DMS53 (cell line): Measurements from ENCODE around the gene UBE2E1.

ENCODE experiments used
- DNase-seq: peaks from one replicate; lab custom pipeline; 2025; lab: John Stamatoyannopoulos, UW

The UBE2E1 gene

GRCh38 chr3:23805633-23806533 is at the start of gene UBE2E1:
UBE2E1 (plus strand) TSS chr3:23805955; CDS start chr3:23807270, 1,315 bp downstream.
- DNase-seq, result peak; percentile 63

DNA sequence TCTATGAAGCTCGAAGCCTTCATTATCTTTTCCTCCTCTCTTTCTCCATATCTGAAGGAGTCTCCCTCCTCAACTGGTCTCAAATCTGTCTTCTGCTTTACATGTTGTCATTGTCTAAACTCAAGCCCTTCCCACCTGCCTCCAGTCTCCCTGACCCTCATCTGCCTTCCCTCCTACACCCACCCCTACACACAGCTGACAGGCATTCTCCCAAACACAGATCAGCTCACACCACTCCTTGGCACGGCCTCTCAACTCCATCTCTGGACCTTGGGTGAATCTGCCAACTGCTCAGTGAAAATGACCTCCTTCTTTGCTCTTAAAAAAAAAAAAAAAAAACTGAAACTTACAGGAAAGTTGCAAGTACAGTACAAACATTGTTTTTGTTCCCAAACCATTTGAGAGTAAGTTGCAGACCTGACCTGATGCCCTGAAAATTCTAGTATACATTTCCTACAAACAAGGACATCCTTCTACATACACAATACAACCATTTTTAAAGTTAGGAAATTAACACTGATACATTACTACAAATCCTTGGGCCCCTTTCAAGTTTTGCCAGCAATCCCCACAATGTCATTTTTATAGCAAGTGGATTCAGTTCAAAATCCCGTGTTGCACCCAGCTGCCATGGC is 49.4 kb upstream of the UBE2E1 start:
- no peak for DNase-seq

DNA sequence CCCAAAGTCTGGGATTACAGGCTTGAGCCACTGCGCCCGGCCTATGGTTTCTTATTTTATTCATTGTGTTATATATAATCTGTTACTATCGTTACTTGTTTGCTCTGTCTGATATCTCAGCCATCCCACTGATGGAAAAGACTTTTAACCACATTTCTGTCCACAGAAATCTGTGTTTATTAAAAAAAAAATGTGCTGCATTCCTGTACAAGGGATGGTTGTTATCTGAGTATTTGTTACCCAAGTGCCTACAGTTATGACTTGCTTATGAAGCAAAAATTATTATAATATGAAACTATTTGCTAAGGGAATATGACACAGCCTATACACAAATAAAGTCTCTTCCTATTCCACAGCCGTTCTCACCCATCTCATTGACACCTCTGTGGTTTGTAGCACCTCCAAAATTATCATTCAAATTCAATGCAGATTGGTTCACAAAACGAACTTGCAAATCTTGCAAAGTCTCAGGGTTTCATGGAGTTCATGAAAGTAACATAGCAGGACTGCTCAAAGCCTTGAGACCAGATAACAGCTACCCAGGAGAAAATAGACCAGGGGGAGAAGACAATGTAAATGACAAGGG is 47.4 kb upstream of the UBE2E1 start:
- no peak for DNase-seq

DNA sequence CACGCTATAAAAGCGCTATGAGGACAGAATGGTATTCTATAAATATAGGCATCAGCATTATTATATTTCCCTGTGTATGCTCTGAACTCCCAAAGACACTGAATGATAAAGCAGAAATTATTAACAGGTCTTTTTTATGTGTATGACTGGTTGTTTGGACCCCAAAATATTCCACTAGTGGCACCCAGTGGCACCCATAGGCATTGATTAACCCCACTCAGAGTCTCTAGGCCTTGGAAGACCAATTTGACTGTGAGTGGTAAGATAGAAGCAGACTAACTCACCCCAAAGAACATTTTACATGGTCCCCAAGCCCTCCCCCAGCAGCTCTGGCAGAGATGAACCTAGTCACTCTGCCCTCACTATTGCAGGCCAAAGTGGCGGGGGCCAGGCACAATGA is 45.4 kb upstream of the UBE2E1 start:
- no peak for DNase-seq

DNA sequence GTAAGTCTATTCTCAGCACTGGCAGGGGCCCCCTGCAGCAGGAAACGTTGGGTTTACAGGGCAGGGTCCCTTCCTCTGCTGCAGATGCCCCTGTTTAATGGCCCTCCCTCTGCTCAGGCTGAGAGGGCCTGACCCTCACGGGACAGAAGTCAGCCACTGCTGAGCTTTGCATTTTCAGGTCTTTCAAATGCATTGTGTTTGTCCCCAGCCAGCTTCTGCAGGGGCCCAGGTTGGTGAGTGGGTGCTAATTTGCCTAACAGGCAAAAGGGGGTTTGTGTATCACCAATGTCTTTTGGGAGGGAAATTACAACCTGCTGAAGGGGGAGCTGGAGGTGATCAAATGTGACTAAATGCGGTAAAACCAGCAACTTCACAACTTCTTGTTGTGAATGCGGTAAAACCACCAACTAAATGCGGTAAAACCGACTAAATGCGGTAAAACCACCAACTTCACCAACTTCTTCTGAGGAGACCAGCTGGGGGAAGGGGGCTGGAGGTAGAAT is 44.8 kb upstream of the UBE2E1 start:
- no peak for DNase-seq

DNA sequence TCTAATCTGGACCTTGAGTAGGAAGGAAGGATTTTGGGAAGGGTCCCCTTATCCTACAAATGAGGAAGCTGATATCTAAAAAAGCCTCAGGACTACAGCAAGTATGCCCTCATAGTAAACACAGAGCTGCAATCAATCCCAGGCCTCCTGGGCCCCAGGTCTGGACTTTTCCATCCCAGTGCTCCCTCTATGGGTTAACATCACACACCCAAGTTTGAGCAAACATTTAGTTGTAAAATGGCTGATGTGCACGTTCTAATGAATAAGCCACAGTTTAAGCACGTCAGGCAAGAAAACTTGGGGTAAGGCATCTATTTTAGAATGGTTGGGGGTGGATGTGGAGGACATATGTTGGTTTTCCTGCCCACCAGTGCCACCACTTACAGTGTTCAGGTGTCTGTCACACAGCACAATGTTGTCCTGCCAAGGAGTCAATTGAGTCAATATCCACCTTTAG is 44.3 kb upstream of the UBE2E1 start:
- peak; percentile 39 for DNase-seq

- no peak for DNase-seq
Measured at GRCh38 chr3:23762214-23762613, 43.5 kb upstream of the UBE2E1 start.

DNA sequence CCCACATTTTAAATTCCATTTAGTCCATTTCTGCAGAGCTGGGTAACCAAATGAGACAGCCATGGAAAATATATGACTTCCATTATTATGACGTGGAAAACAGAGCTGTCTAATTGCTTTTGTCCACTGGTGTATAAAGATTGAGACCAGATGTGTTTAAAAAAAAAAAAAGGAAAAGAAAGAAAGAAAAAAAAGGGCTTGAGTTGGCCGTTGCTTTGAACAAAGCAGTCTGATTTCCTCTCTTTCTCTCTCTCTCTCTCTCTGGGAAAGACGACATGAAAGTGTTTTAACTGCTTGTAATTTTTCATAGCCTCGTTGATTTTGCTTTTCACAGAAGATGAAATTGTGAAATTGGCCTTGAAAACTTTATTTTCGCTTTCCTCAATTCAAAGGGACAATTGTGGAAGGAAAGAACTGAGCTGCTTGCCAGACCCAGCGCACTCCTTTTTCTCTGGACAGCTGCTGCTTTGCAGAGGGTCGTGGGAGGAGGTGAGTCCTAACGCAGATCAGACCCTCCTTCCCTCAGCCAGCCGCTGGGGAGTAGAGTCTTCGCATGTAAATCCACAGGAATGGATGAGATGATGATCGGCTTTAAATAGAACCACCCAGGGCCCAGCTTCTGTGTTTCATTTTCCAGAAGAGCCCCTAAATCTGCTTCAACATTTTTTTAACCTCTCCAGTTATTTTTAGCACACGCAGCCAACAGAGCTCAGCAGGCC is 42.8 kb upstream of the UBE2E1 start:
- DNase-seq, result no peak

DNA sequence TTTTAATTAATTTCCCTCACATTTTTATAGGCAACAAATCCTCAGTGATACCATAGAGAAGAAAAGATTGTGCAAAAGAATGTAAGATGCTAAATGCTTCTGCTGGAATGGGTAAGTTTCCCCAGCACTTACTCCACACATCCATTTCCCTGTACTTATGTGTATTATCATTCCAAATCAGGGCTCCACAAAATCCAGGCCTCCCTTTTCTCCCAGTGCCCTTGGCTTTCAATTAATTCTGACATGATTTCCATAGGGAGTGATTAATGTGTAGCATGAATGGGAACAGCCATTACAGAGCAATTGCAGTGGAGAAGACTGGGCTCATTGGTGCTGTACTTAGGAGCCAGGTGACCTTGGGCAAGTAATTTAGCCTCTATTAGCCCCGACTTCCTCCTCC is 41.3 kb upstream of the UBE2E1 start:
- no peak for DNase-seq

DNA sequence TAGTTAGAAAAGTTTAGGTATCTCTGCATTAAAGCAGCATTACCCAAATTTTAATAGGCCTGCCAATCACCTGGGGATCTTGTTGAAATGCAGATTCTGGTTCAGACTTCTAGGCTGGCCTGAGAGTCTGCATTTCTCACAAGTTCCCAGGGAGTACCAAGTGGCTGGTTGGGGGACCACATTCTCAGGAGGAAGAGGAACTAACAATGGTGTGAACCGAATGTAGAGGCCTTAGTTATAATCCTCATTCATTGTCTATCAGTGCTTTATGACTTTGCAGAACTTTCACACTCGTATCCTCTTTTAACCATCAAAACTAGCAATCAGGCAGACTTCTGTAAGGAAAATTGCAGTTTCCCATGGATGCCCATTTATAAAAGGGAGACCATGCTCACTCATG is 38.2 kb upstream of the UBE2E1 start:
- no peak for DNase-seq

- DNase-seq, result no peak
Measured at GRCh38 chr3:23775254-23775909, 30.4 kb upstream of the UBE2E1 start.

DNA sequence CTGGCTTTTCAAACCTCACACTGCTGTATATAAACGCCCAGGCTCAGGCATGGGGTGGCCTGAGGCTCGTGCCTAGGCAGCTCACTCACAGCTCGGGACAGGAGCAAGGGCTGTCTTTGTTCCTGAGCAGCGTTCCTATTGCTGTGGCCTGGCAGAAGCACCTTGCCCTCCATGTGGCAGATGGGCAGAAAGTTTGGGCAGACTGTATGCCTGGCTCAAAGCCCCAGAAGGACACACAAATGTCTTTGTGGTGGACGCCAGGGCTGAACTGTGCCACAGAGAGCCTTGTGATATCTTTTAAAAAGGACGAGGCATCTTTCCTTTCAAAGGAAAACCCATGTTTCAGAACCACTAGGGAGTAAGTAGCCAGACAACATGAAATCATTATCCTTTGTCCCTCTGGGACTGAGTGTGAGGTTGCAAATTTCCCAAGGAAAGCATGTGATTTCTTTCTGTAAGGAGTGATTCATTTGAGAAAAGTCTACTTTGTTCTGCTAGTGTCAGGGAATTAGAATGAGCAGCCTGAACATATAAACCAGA is 29.3 kb upstream of the UBE2E1 start:
- no peak for DNase-seq

GRCh38 chr3:23778446-23778845 is 27.3 kb upstream of the UBE2E1 start:
- no peak for DNase-seq

DNA sequence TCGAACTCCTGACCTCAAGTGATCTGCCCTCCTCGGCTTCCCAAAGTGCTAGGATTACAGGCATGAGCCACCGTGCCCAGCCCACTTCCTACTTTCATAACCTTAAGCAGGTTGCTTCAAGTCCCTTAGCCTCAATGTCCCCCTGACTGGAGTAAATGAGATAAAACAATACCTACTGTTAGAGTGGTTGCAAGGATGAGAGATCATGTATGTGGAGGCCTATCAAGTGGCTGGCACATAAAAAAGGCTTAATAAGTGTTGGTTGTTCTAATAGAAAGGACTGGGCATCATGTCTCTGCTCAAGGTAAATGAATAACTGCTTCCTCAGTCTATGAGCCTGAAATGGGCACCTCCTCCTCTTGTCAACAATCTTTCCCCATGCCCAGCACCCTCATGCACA is 25.9 kb upstream of the UBE2E1 start:
- DNase-seq, result no peak

- no peak for DNase-seq
Measured at GRCh38 chr3:23781051-23781450, 24.7 kb upstream of the UBE2E1 start.

DNA sequence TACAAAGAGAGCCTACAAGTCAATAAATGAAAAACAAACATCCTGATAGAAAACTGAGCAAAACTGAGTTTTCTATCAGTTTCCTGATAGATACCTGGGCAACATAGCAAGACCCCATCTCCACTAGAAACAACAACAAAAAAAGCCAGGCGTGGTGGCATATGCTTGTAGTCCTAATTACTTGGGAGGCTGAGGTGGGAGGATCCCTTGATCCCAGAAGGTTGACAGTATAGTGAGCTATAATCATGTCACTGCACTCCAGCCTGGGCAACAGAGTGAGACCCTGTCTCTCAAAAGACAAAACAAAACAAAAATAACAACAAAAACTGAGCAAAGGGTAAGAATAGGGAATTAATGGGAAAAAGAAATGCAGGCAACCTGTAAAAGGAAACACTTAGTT is 23.9 kb upstream of the UBE2E1 start:
- DNase-seq, result no peak

DNA sequence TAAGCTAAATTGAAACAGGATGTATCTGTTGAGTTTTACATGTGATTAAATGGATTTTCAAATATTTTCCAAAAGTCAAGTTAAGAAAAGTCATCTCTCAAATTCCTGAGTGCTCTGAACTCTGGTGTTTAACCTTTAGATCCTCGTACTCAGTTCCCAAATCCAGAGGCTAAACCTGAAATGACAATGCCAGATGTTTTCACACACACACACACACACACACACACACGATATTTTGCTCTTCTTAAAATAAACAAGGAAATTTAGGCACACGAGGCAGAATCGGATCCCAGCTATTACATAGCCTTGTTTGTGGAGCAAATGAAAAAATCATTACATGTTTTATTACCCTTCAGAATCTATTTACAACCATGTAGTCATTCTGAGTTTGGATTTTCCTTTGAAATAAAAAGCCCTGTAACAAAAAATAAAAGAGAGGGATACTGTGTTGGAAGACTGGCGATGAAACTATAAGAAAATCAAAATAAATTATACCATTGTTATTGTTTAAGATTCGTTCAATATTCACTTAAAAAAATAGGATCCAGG is 20.6 kb upstream of the UBE2E1 start:
- DNase-seq, result no peak

DNA sequence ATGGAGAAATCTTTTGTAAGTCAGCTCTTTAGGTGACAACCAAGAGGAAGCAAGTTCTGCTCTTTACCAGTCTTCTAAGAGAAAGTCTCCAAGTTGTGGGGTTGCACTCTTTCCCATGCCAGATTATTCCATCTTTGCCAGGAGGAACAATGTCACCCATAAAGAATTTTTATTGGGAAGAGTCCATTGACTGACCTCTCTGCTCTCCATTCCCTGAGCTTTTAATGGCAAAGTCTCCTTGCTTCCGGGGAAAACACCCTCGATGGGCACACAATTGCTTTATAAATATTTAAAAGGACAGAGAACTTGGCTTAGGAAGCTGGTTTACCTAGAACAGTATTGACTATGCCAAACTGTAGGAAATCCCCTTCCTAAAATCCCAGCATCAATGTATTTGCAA is 19.9 kb upstream of the UBE2E1 start:
- no peak for DNase-seq

DNA sequence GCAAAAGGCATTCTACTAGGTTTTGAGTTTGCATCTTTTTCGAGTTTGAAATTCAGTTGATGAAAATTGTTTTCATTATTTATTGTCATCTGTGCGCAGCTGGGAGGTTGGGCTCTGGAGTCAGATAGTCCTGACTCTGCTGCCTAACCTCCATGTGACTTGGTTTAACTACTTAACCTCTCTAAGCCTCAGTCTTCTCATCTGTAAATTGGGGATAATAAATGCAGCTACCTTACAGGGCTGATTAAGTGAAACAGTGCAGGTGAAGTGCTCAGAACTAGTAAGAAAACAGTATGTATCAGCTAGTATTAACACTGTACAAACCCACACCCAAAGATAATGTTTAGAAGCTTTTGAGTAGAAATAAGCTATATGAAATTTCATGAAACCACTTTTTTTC is 14.1 kb upstream of the UBE2E1 start:
- DNase-seq, result no peak

- DNase-seq, result no peak
Measured at GRCh38 chr3:23793528-23794134, 12.1 kb upstream of the UBE2E1 start.

DNA sequence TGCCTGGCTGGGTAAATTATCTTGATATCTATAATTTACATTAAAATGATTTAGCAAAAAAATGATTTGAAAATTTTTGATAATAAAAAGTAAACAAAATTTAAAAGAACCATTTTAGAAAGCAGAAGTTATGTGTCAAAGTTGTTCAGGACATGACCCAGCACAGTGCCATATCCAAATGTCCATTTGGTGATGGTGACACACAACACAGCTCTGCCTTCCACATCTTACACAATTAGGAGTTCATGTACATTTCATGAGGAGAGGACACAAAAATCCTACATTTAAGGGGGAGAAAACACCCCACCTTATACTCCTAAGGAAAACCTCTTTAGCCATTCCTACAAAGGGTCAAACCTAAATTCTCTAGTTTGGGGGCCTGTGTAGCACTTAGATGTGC is 10.7 kb upstream of the UBE2E1 start:
- DNase-seq, result no peak
